GM12864 (cell line): ENCODE measurements around the gene SLC30A4.

Source experiments
- DNase-seq: peaks from one replicate; pipeline ENCODE4 v3.0.0-alpha.2; 2011; ENCODE audit warnings: low read depth
- H3K4me3 ChIP-seq: 2 replicates; pipeline ENCODE4 v1.5.1; 2011; ENCODE audit warnings: mild to moderate bottlenecking, low read depth, low read length, control low read depth
- TF ChIP-seq, protein P1 (sequence below): IDR thresholded peaks from 2 replicates; pipeline ENCODE4 v1.5.1; 2011; ENCODE audit warnings: low read depth, mild to moderate bottlenecking, moderate library complexity, low read length, control low read depth, inconsistent platforms; ENCODE audit errors: missing control alignments

Gene SLC30A4

DNA sequence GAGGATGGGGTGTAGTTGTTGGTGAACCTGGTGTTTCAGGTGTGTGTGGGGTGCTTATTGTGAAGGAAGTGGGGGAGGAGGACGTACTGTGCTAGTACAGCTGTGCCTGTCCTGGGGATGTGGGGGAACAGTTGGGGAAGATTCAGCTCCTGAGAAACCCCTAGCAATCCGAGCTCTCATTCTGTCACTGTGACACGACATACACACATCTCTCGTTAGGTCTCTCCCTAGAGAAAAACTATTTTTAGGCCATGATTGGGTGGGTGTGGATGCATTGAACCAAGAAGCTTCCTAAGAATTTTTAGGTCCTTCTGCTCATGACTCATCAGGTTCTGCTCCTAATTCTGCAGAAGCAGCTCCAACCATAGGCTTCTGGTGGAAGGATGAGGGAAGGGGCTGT is 54.3 kb downstream of the SLC30A4 start:
- DNase-seq = no peak
- TF ChIP-seq, protein P1, sequence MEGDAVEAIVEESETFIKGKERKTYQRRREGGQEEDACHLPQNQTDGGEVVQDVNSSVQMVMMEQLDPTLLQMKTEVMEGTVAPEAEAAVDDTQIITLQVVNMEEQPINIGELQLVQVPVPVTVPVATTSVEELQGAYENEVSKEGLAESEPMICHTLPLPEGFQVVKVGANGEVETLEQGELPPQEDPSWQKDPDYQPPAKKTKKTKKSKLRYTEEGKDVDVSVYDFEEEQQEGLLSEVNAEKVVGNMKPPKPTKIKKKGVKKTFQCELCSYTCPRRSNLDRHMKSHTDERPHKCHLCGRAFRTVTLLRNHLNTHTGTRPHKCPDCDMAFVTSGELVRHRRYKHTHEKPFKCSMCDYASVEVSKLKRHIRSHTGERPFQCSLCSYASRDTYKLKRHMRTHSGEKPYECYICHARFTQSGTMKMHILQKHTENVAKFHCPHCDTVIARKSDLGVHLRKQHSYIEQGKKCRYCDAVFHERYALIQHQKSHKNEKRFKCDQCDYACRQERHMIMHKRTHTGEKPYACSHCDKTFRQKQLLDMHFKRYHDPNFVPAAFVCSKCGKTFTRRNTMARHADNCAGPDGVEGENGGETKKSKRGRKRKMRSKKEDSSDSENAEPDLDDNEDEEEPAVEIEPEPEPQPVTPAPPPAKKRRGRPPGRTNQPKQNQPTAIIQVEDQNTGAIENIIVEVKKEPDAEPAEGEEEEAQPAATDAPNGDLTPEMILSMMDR = no peak
- no peak overlapping the region for H3K4me3 ChIP-seq

GRCh38 chr15:45458746-45459403 is 63.7 kb downstream of the SLC30A4 start:
- TF ChIP-seq, protein P1 = peak; percentile 87

GRCh38 chr15:45457641-45458539 is 64.7 kb downstream of the SLC30A4 start:
- peak; percentile 68 for DNase-seq
- peak overlapping the region; percentile 59 for H3K4me3 ChIP-seq
- TF ChIP-seq, protein P1 = peak; percentile 66

More at GRCh38 chr15:45458746-45459403, 63.7 kb downstream of the SLC30A4 start:
- no peak for DNase-seq
- peak overlapping the region; percentile 59 for H3K4me3 ChIP-seq

DNA sequence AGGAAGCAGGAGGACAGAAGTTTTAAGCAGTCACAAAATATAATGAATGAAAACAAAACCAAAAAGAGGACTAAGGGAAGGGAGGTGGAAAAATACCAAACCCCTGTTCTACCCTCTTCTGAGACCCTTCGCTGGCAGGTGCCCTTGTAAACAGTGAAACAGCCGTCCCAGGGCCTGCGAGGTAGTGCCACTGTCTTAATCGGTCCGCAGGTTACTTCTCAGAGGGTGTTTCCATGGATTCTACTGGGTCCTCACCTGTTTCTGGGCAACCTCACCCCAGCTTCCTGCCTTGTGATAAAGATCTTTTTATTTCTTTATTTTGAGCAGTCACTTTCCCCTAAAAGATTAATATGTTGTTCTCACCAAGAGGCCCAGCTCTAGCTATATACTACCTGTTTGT is 65.3 kb downstream of the SLC30A4 start:
- DNase-seq = no peak
- H3K4me3 ChIP-seq = no peak overlapping the region

DNA sequence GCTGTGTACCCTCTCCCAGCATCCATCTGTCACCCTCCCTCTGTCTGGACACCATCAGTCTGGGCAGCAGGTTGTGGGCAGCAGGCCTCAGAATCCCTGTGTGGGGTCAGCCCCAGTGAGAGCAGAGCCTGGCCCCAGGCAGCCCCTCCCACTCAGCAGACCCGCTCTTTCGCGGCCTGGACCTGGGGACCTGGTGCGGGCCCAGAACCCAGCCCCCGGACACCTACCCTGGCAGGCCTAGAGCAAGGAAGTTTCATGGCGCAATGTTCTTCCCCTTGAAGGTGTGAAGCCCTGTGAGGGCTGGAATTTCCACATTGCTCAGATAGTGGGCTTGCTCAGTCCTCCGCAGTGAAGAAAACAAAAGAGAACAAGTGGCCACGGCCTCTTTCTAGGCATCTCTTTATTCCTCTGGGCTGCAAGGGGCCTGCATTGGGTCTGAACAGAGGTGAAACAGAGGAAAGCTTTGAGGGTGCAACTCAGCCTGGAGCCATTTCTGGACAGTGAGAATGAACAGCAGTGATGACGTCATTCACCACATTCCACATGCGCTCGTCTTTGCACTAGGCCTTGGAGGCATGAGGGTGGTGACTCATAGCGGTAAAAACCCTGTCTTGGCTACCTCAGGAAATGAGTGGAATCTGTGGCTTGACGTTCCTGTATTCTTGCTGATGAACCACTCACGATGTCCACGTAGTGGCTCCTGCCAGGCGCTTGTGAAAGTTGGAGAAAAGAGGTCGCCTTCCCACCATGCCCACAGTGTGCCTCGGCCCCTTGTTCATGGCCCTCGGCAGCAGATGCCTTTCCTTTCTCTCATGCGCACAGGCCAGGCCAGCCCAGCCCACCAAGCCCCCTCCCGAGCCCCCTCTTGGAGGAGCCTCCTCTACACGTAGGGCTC is 66.1 kb downstream of the SLC30A4 start:
- H3K4me3 ChIP-seq = no peak overlapping the region
- TF ChIP-seq, protein P1 = no peak
- peak; percentile 46 for DNase-seq

More for the DNA sequence above, 65.3 kb downstream of the SLC30A4 start:
- TF ChIP-seq, protein P1 = no peak

- no peak overlapping the region for H3K4me3 ChIP-seq
- DNase-seq = peak; percentile 62
- TF ChIP-seq, protein P1 = peak; percentile 3
Measured at GRCh38 chr15:45454814-45455213, 67.7 kb downstream of the SLC30A4 start.
